Right atrium auricular region (tissue), 2 donors: ENCODE data around the gene DISP3. TPM values are rescaled to one million over a fixed set of nuclear protein-coding genes. Genes with fewer than 3 reads are reported as not detected.

Source experiments
- DNase-seq: peaks from one replicate; pipeline ENCODE4 v3.0.0-alpha.2; 2019; ENCODE audit warnings: low spot score
- H3K27ac ChIP-seq, 2 donors: fragments of 200-600 bp; sonication (generic); 1 replicate in 1 of 2; 2 replicates in 1 of 2; pipeline ENCODE4 v1.5.1; 2016 to 2019
- H3K27me3 ChIP-seq, 2 donors: fragments of 200-600 bp; sonication (generic); one replicate each; pipeline versions ENCODE4 v1.5.1 to v1.6.0; 2017 to 2019
- H3K36me3 ChIP-seq: fragments of 200-600 bp; sonication (generic); one replicate; pipeline ENCODE4 v1.5.1; 2016
- H3K4me1 ChIP-seq, 2 donors: fragments of 200-600 bp; sonication (generic); one replicate each; pipeline versions ENCODE4 v1.5.1 to v1.6.0; 2017 to 2019
- H3K4me3 ChIP-seq, 2 donors: fragments of 200-600 bp; sonication (generic); 1 replicate in 1 of 2; 2 replicates in 1 of 2; pipeline ENCODE4 v1.5.1; 2017 to 2019; ENCODE audit warnings: mild to moderate bottlenecking in 1 of 2, moderate library complexity in 1 of 2
- H3K9me3 ChIP-seq, 2 donors: fragments of 200-600 bp; sonication (generic); one replicate each; pipeline ENCODE4 v1.5.1; 2019
- total RNA-seq, 2 donors: library from RNA; depleted of rRNA; stranded (reverse); fragments of >200 nt; gene quantifications; one replicate each; pipeline ENCODE4 v1.1.0, GENCODE V29; 2016
- TF ChIP-seq, protein P1 (sequence below), 2 donors: fragments of 200-600 bp; sonication (generic); IDR thresholded peaks; one replicate each; pipeline ENCODE4 v1.5.1; 2019; ENCODE audit warnings: antibody characterized with exemption in 2 of 2

The DISP3 gene
- total RNA-seq, 2 donors from 2014 or later = 0.16 TPM; not detected in 1

DNA sequence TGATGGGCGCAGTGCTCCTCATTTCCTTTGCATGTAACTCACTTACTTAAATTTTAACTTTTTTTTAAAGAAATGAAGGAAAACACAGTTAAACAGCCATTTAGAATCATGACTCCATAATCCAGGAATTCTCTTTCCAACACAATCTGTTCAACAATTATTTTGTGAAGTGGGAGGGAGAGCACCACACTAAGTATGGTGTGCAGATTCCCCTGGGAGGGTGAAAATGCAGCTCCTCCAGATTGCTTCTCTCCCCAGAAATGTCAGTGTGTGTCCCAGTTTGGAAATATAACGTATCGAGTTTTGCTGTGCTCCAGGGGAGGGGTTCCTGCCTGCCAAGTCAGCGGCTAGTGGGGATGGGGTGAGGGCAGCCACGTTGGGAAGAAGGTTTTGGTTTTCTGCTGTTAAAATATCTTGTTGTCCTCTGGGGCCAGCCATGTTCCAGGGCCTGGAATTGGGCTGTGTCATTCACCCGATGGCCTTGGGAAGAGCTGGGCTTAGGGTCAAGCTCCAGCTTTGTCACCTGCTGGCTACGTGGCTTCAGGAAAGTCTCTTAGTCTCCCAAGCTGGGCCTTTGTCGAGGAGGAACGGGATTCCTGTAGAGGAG lies 17.3 kb upstream of the DISP3 start:
- TF ChIP-seq, protein P1, sequence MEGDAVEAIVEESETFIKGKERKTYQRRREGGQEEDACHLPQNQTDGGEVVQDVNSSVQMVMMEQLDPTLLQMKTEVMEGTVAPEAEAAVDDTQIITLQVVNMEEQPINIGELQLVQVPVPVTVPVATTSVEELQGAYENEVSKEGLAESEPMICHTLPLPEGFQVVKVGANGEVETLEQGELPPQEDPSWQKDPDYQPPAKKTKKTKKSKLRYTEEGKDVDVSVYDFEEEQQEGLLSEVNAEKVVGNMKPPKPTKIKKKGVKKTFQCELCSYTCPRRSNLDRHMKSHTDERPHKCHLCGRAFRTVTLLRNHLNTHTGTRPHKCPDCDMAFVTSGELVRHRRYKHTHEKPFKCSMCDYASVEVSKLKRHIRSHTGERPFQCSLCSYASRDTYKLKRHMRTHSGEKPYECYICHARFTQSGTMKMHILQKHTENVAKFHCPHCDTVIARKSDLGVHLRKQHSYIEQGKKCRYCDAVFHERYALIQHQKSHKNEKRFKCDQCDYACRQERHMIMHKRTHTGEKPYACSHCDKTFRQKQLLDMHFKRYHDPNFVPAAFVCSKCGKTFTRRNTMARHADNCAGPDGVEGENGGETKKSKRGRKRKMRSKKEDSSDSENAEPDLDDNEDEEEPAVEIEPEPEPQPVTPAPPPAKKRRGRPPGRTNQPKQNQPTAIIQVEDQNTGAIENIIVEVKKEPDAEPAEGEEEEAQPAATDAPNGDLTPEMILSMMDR (IDR thresholded peaks at IDR 0.05) = no peak

DNA sequence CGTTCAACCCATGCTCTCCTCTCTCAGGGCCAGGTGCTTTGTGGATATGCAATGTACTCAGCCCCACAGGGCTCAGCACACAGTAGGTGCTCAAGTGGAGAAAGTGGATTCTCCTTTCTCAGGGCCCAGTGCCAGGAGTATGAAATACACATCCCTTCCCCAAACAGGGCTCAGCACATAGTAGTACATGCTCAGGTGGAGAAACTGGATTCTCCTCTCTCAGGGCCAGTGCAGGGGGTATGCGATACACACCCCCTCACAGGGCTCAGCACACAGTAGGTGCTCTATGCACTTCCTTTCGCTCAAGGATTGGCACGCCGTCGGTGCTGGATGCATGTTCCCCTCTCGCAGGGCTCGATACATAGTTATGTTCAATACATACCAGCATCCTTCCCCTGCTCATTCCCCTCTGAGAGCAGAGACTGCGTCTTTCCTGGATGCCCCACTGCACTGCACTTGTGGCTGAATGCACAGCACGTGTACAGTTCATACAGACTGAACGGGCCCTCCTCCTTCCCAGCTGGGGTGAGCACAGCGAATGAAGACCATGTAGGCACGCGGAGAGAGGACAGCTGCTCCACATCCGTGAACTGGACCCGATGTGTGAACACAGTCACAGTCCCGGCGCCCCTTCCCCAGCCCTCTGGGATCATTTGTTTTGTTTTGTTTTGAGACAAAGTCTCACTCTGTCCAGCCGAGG lies 16.6 kb upstream of the DISP3 start:
- no peaks in the 10 kb centered on the region for H3K27me3 ChIP-seq
- H3K36me3 ChIP-seq = no peaks in the 10 kb centered on the region
- H3K9me3 ChIP-seq = no peaks in the 10 kb centered on the region
- H3K4me1 ChIP-seq = peaks cover 0 to 13% of the 10 kb centered on the region in 2 donors
- no peak for DNase-seq
- H3K27ac ChIP-seq = no peak overlapping the region
- no peak overlapping the region for H3K4me3 ChIP-seq
- TF ChIP-seq, protein P1 (IDR thresholded peaks at IDR 0.05) = no peak

More for the DNA sequence above, 17.3 kb upstream of the DISP3 start:
- Histone ChIP-seq H3K4me3 (no peak overlapping the region), H3K4me1 (peaks cover 0 to 13% of the 10 kb centered on the region in 2 donors), H3K36me3 (no peaks in the 10 kb centered on the region), H3K27me3 (no peaks in the 10 kb centered on the region), H3K9me3 (no peaks in the 10 kb centered on the region), H3K27ac (no peak overlapping the region)
- DNase-seq = no peak

DNA sequence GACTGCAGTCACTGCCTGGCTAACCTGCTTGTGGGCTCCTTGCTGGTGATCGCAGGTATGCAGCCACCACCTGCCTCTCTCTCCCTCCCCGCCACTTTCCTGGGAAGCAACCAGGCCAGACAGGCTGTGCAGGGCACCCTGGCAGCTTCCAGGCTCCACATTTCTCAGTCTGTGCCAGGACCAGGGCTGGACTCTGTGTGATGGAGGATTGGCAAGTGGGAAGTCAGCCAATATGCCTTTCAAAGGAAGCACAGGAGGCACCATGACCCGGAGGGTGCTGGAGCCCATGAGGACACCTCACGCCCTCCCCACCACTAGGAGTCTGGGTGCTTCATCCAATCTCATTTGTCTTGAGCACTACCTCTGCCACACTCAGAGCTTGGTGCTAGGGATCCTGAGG lies 15.8 kb upstream of the DISP3 start:
- H3K27ac ChIP-seq = no peak overlapping the region
- H3K9me3 ChIP-seq = no peaks in the 10 kb centered on the region
- H3K36me3 ChIP-seq = no peaks in the 10 kb centered on the region
- H3K4me3 ChIP-seq = no peak overlapping the region
- no peaks in the 10 kb centered on the region for H3K27me3 ChIP-seq
- DNase-seq = no peak
- TF ChIP-seq, protein P1 (IDR thresholded peaks at IDR 0.05) = no peak
- peaks cover 0 to 13% of the 10 kb centered on the region in 2 donors for H3K4me1 ChIP-seq

DNA sequence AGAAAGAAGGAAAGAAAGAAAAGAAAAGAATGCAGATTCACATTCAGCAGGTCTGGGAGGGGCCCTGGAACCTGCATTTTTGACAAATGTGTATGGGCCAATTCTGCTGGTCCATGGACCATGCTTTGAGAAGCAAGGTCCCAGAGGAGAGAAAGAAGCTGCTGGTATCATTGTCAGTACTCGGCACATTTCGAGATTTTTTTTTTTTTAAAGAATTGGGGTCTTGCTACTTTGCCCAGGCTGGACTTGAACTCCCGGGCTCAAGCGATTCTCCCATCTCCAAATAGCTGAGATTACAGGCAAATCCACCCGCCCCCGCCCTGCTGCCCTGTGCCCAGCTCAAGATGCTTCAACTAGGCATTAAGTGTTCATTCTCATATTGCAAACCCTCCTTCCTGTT lies 13.6 kb upstream of the DISP3 start:
- H3K27me3 ChIP-seq = no peaks in the 10 kb centered on the region
- no peaks in the 10 kb centered on the region for H3K36me3 ChIP-seq
- no peak for DNase-seq
- TF ChIP-seq, protein P1 (IDR thresholded peaks at IDR 0.05) = no peak
- no peaks in the 10 kb centered on the region for H3K4me1 ChIP-seq
- no peaks in the 10 kb centered on the region for H3K9me3 ChIP-seq
- no peak overlapping the region for H3K27ac ChIP-seq
- no peak overlapping the region for H3K4me3 ChIP-seq

DNA sequence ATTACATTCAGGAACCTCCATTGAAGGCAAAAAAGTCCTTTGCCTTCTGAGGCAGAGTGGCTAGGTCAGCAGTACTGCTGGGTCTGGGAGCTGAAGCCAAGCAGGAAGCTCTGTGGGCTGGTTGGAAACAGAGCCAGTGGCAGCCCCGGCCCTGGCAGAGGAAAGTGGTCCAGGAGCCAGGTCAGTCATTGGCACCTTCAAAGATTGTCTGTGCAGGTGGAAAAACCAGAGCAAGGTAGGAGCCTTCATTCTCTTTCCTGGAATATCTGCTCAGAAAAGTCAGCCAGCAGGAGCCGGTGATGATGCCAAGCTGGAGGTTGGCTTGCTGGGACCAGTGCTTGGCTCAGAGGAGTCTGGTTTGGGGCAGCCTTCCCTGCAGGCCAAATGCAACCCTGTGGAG lies 12.5 kb upstream of the DISP3 start:
- Histone ChIP-seq H3K9me3 (no peaks in the 10 kb centered on the region), H3K4me3 (no peak overlapping the region), H3K36me3 (no peaks in the 10 kb centered on the region), H3K4me1 (no peaks in the 10 kb centered on the region), H3K27me3 (no peaks in the 10 kb centered on the region), H3K27ac (no peak overlapping the region)
- DNase-seq = no peak
- TF ChIP-seq, protein P1 (IDR thresholded peaks at IDR 0.05) = no peak
